OCI-LY1 (cell line): ENCODE data around the gene SELP.

Experiments
- CTCF ChIP-seq: fragments of 200-600 bp; sonication (generic), shearing (Covaris generic); IDR thresholded peaks from 2 replicates; pipeline ENCODE4 v1.5.1; 2017; ENCODE audit warnings: mild to moderate bottlenecking, antibody characterized with exemption, low read length, moderate library complexity, mixed read lengths
- EZH2 ChIP-seq: fragments of 200-600 bp; sonication (generic), shearing (Covaris generic); IDR thresholded peaks from 2 replicates; pipeline ENCODE4 v1.8.0; 2017; ENCODE audit warnings: borderline replicate concordance, mixed run types, mild to moderate bottlenecking, antibody characterized with exemption, low read length, moderate library complexity, mixed read lengths

- TF ChIP-seq EZH2 (no peak), CTCF (no peak)
Measured at GRCh38 chr1:169634877-169635276, 5.0 kb upstream of the SELP start.
